Measurements from ENCODE around the gene INPP5J.

GRCh38 chr22:31093086-31093850 is 29.5 kb upstream of the INPP5J start:
- TF ChIP-seq CTCF (IDR thresholded peaks at IDR 0.05), result no peak
- no peak for TF ChIP-seq POLR2A (IDR thresholded peaks at IDR 0.05)
